DMS153 treated with DMSO at 0.1 percent for 48 hours (cell line): ENCODE measurements around the gene SRF.
"Not testable (repeated sequence)": the region's sequence is repeated elsewhere in the genome, so short reads cannot be mapped to it uniquely, and the experiment has no call there.

Experiments used
- DNase-seq: peaks from one replicate; lab custom pipeline; 2025; ENCODE audit not compliant: unreplicated experiment; lab: John Stamatoyannopoulos, UW

Gene SRF

DNA sequence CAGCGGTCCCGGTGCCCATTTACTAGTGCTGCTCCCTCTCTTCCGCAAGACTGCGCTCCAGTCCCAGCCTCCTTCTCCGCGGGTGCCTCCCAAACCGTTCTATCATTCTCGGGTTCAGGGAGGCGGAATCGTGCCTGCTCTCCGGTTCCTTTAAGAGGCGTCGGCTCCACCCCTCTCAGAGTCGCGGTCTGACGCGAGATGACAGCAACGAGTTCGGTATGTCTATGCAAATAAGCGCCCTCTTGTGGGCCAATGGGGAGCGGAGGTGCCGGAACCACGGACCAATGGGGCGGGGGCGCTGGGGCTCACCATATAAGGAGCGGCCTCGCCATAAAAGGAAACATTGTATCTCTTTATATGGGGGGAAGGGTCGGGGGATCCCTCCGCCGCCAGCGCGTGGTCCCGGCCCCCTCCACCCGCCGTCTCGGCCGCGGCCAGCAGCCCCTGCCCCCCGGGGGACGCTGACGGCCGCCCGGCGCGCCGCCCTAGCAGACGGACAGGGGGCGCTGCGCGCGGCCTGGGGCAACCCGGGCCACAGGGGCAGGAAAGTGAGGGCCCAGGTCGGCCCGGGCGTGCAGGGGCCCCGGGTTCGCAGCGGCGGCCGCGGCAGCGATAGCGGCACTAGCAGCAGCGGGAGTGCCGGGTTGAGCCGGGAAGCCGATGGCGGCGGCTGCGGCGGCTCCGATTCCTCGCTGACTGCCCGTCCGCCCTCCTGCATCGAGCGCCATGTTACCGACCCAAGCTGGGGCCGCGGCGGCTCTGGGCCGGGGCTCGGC is at the start of gene SRF:
SRF (plus strand) TSS at position 339 of the 776 bp plus-strand sequence; CDS start at position 727, 388 bp downstream.
- peak; percentile 94 for DNase-seq

DNA sequence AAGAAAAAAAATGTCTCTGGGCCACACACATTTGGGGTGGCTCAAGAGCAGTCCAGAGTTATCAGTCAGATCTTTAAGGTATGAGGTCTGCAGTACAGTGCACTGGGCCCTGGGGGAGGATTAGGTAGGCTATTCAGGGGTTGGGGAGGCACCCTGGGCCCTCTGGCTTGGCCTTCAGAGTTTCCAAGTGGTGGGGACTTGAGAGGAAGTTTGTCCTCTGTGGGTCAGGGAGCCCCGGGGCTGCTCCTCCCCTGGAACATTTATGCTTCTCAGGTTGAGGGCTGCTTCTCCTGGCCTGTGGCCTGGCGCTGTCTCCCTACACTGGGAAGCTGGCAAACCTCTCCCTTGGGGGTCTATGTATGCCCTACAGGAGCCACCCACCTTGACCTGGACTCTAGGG is 48.9 kb upstream of the SRF start:
- no peak for DNase-seq

DNA sequence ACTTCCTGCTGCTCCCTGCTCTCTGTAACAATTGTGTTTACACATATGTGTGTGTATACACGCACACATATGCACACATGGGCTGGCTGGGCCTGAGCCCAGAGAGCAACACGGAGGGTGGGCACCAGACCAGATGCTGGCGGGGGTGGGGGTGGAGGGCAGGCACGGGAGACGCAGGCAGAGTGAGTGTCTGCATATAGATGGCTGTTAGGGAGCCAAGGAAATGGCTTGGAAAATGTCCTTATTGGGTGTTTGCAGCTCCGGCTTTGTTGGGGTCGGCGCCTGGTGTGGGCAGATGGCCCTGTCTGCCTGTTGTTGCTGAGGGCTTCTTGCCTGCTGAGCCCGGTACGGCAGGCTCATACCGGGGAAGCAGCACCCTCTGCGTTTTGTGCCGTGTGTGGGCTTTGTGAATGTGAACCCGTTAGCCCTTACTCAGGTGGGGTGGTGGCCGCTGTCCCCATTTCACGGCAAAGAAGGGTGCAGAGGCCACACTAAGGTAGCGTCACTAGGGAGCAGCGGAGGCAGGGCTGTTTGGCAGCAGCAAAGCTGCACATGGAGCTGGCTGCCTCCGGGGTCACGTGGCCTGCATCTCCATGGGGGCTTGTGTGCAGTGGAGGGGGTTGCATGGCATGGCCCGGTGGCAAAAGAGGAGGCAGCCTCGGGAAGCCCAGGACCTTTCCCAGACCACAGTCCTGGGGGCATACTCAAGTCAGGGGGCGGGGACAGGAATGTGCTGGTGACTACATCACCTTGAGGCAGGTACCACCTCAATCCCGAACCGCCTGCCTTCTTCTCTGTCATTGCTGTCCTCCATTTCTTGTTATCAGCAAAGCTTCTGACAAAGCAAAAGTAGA is 47.4 kb upstream of the SRF start:
- no peak for DNase-seq

DNA sequence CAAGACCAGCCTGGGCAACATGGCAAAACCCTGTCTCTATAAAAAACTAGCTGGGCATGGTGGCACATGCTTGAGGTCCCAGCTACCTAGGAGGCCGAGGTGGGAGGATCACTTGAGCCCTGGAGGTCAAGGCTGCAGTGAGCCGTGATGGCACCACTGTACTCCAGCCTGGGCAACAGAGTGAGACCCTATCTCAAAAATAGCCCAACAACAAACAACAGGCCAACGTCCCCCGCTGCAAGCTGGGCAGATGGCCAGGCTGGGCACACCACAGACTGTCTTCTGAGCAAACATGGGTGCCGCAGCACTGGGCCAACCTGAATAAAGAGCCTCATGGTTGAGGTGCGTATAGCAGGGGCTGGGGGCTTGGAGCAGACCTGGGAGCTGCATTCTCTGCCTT is 46.6 kb upstream of the SRF start:
- DNase-seq = no peak

DNA sequence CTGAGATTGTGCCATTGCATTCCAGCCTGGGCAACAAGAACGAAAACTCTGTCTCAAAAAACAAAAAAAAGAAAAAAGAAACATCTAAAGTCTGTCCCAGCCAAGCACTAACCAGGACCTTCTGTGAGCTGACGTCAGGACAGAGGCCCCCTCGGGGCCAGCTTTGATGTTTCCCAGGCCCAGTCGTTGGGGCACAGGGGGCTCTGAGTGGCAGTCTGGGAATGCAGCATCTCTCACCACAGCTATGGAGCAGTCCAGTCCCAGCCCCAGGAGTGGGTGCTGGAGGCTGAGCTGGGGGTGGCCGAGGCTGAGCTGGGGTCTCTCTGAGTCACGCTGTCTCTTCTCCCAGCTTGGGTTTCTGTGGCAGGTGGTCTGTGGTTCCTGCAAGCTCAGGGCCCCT is 46.0 kb upstream of the SRF start:
- no peak for DNase-seq

DNA sequence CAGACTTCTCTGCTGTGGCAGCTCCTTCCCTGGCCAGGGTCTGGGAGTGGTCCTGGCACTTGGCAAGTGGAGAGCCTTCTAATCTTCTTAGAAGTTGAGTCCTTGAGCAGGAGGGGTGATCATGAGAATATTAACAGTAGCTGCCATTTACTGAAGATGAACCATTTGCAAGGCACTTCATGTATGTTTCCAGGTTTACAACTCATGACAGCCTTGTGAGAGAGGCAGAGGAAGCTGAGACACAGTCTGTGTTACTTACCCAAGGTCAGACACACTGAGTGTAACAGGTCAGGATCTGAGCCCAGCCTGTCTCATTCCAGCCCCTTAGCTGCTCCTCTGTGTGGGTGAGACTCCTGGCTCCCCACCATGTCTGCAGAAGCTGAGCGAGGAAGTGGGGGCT is 45.5 kb upstream of the SRF start:
- no peak for DNase-seq

DNA sequence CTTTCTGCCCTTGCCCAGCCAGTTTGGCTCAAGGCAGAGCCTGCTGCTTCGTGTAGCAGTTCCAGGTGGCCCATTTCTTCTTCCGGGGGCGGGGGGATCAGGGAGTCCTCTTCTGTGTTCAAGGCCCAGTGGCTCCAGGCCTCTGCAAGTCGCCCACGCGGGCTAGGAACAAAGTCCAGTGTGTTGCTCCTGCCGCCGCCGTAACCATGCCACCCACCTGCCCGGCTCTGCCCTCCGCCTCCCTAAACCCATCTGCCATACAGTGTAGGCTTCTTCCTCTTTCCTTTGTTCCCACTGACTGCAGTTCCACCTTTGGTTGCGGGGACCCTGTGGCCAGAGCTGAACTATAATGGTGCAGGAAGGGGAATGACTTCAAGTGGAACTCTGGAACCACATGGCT is 43.9 kb upstream of the SRF start:
- DNase-seq = no peak

DNA sequence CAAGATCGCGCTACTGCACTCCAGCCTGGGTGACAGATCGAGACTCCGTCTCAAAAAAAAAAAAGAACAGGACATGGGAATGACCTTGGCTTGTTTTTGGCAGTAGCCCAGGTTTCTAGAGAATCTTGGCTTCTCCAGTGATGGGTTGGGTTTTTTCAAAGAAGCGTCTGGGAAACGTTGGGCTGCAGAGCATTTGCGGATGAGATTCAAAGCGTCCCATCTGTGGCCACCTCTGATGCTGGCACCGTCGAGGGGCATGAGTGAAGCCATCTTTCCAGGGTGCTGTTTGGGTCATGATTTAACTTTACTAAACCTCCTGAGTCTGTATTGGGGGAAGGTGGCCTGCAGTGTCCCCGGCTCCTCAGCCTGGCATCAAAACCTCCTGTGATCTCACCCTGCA is 43.2 kb upstream of the SRF start:
- no peak for DNase-seq

DNA sequence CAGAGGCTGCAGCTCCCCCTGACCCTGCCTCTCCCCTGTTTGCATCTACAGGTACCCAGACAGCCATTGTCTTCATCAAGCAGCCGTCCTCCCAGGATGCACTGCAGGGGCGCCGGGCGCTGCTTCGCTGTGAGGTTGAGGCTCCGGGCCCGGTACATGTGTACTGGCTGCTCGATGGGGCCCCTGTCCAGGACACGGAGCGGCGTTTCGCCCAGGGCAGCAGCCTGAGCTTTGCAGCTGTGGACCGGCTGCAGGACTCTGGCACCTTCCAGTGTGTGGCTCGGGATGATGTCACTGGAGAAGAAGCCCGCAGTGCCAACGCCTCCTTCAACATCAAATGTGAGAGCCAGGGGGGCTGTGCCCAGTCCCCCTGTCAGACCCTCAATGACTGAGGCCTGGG is 42.1 kb upstream of the SRF start:
- DNase-seq = no peak

DNA sequence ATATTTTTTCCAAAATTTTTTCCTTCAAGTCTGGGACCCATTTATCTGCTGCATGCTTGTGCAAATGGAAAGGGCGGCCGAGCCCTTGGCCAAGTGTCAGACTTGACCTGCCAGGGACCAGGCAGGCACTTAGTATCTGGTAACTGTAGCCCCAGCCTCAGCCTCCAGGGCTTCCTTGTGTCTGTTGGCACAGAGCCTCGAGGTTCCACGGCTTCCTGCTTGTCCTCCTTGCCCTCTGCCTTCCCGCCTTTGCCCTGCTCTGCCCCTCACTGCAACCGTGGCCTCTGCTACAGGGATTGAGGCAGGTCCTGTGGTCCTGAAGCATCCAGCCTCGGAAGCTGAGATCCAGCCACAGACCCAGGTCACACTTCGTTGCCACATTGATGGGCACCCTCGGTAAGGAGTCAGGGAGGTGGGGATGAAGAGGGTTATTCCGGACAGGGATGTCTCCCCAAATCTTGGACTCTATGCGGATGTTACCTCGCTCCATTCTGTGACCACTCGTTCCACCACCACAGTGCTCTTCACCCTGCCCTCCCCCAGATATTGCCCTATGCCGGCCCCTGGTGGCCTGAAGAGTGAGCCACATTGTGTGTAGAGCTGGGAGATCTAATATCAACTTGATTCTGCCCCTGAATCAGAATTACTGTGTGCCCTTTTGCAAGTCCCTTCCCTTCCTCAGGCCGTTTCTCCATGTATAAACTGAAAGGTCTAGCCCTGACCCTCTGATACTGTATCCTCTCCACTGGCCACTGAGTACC is 41.5 kb upstream of the SRF start:
- no peak for DNase-seq

DNA sequence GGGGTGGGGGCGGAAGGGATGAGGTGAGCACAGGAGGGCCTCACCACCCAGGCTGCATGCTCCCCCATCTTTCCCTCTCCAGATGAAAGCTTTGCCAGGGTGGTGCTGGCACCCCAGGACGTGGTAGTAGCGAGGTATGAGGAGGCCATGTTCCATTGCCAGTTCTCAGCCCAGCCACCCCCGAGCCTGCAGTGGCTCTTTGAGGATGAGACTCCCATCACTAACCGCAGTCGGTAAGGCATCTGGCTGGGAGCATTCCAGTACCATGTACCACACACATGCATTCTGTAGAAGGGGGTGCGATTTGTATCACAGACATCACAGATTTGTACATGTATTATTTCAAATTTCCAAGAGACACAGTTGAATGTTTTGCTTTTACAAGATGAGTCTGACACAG is 40.6 kb upstream of the SRF start:
- DNase-seq = no peak

DNA sequence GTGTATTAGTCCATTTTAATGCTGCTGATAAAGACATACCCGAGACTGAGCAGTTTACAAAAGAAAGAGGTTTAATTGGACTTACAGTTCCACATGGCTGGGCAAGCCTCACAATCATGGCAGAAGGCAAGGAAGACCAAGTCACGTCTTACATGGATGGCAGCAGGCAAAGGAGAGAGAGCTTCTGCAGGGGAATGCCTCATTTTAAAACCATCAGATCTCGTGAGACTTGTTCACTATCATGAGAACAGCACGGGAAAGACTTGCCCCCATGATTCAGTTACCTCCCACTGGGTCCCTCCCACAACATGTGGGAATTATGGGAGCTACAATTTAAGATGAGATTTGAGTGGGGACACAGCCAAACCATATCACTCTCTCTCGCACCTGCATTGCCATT is 39.7 kb upstream of the SRF start:
- DNase-seq = not testable (repeated sequence)

DNA sequence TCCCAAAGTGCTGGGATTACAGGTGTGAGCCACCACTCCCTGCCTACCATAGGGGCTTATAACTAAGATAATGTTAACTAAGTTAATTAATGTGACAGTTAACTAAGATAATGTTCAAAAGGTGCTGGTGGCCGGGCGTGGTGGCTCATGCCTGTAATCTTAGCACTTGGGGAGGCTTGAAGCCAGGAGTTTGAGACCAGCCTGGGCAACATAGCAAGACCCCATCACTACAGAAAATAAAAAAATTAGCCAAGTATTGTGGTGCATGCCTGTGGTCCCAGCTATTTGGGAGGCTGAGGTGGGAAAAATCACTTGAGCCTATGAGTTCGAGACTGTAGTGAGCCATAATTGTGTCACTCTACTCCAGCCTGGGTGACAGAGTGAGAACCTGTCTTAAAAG is 32.8 kb upstream of the SRF start:
- no peak for DNase-seq

DNA sequence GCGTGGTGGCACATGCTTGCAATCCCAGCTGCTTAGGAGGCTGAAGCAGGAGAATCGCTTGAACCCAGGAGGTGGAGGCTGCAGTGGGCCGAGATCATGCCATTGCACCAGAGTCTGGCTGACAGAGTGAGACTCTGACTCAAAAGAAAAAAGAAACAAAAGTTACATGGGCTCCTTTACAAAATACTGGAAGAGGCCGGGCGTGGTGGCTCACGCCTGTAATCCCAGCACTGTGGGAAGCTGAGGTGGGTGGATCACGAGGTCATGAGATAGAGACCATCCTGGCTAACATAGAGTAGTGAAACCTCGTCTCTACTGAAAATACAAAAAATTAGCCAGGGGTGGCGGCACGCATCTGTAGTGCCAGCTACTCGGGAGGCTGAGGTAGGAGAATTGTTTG is 31.1 kb upstream of the SRF start:
- DNase-seq = not testable (repeated sequence)

DNA sequence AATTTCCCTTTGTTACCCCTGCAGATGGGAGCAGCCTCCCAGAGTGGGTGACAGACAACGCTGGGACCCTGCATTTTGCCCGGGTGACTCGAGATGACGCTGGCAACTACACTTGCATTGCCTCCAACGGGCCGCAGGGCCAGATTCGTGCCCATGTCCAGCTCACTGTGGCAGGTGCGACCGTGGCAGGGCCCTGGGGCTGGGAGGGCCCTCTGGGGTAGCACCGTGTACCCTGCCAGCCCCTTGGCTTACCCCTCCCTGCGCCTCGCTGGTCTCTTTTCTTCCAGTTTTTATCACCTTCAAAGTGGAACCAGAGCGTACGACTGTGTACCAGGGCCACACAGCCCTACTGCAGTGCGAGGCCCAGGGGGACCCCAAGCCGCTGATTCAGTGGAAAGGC is 29.4 kb upstream of the SRF start:
- no peak for DNase-seq

DNA sequence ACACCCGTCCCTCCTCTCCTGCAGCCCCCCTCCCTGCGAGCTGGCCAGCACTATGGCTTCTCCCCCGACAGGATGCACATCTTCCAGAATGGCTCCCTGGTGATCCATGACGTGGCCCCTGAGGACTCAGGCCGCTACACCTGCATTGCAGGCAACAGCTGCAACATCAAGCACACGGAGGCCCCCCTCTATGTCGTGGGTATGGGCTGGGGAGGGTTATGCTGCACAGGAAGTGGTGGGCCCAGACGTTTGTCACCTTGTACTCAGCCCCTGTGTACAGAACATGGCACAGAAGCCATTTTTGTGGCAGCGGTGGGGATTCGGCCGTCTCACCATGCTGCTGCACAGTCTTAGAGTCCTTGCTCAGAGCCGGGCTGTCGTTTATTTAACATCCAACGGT is 29.0 kb upstream of the SRF start:
- no peak for DNase-seq

DNA sequence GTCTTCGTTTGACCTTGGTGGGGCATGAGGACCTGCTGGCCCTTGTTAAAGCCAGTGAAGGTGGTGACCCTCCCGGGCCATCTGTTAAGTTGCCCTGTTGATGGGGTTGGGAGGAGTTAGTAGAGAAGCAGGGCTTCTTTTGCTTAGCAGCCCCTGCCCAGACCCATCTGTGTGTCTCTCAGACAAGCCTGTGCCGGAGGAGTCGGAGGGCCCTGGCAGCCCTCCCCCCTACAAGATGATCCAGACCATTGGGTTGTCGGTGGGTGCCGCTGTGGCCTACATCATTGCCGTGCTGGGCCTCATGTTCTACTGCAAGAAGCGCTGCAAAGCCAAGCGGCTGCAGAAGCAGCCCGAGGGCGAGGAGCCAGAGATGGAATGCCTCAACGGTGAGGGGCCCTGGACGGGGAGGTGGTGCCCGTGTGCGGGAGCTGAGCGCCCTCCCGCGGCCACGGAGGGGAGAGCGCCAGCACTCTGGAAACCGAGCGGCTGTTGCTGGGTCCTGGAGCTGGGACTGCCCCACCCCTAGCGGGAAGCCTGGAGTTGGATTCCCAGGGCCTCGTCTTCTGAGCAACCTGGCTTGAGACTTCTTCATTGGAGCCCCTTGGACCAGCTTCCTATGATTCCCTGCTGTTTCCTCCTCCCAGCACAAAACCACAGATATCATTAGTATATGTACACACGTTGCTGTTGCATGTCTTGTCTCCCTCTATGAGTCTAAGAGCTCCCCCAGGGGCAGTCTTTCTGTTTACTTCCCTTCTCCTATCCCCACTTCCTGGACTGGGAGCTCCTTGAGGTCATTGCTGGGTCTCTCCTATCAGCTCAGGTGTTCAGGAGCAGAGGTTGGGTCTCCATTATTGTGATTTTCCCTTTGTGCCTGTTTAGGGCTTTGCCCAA is 27.6 kb upstream of the SRF start:
- DNase-seq = peak; percentile 53

DNA sequence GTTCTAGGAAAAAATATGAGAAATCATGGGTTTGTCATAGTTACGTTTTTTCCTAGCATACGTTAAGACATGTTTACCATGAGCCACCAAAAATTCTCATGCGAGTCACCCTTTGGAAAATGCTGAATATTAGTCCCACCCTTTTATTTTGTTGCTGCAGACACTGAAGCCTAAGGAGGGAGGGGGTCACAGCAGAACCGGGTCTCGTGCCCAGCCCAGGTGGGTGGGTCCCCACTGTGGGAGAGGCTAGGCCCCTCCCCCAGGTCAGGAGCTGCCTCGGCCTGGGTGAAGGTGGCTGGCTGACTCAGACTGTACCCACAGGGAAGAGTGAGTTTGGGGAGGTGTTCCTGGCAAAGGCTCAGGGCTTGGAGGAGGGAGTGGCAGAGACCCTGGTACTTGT is 26.2 kb upstream of the SRF start:
- DNase-seq = no peak

DNA sequence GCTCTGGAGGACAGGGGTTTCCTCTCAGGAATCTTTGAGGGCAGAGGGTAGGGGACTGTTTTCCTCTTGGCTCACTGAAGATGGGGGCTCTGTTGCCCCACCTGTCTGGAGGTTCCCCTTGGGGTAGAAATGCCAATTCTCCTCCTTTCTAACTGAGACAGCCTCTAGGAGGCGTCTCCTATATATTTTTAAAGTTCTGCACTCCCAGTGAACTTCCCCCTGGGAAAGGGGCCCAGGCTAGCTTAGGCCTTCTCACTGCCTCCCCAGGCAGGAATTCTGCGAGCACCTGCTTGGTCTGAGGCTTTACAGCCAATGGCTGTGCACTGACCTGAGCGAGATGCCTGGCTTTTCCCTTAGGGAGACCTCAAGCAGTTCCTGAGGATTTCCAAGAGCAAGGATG is 24.8 kb upstream of the SRF start:
- DNase-seq = no peak
